A549 (cell line): ENCODE results near the gene GPSM1. TPM values are rescaled to one million over a fixed set of nuclear protein-coding genes. Genes with fewer than 3 reads are reported as not detected.
"Not testable (repeated sequence)": the region's sequence is repeated elsewhere in the genome, so short reads cannot be mapped to it uniquely, and the experiment has no call there.

Source experiments
- ATAC-seq, 2 experiments: fragments of 200-7000 bp in 1 of 2; fragments of >200 bp in 1 of 2; cut with Nextera tagmentation in 1 of 2; cut with Tn5 transposase in 1 of 2; 3 replicates each; pipeline versions ENCODE4 v1.8.0 to v1.9.1; 2018 to 2020; ENCODE audit warnings: mild to moderate bottlenecking in 1 of 2, moderate library complexity in 1 of 2
- CTCF ChIA-PET: fragments of 300-600 bp; sonication (Branson Sonifier 250); formaldehyde crosslinking; extraction: SDS; loops from one replicate; lab custom pipeline; 2021; ENCODE audit warnings: antibody characterized with exemption, inconsistent platforms; lab: Yijun Ruan, JAX
- POLR2A ChIA-PET: fragments of 350-600 bp; formaldehyde crosslinking; extraction: SDS; loops from one replicate; lab custom pipeline; 2021; ENCODE audit warnings: antibody characterized with exemption, inconsistent platforms; lab: Yijun Ruan, JAX
- DNase-seq, 2 experiments: peaks; one replicate each; pipeline versions ENCODE4 v3.0.0 to v3.0.0-alpha.2; 2011 to 2016; ENCODE audit warnings: low read depth in 1 of 2, low spot score in 1 of 2
- FAIRE-seq: peaks from 2 replicates; lab custom pipeline; 2011; peaks lifted over from hg19 to GRCh38; lab: Jason Lieb, UNC
- H3K27ac ChIP-seq, 2 experiments: fragments of >200 bp; sonication (Bioruptor Twin); formaldehyde crosslinking; 3 replicates each; pipeline ENCODE4 v1.5.1; 2016 to 2017
- H3K4me1 ChIP-seq: fragments of >200 bp; sonication (Bioruptor Twin); formaldehyde crosslinking; 3 replicates; pipeline ENCODE4 v1.6.1; 2016
- H3K4me2 ChIP-seq: fragments of >200 bp; sonication (Bioruptor Twin); formaldehyde crosslinking; 3 replicates; pipeline ENCODE4 v1.6.1; 2016
- H3K4me3 ChIP-seq: fragments of >200 bp; sonication (Bioruptor Twin); formaldehyde crosslinking; 3 replicates; pipeline ENCODE4 v1.5.1; 2016
- H3K9me3 ChIP-seq: fragments of >200 bp; sonication (Bioruptor Twin); formaldehyde crosslinking; 3 replicates; pipeline ENCODE4 v1.6.1; 2016
- ATOH8 ChIP-seq: fragments of 250-450 bp; sonication (Bioruptor Pico); IDR thresholded peaks from 2 replicates; pipeline ENCODE4 v1.5.0; 2020; ENCODE audit warnings: low read depth, mild to moderate bottlenecking, moderate library complexity
- BCL3 ChIP-seq: fragments of >200 bp; sonication (Bioruptor Twin); formaldehyde crosslinking; IDR thresholded peaks from 3 replicates; pipeline ENCODE4 v1.6.1; 2016
- CHD2 ChIP-seq: fragments of 150-350 bp; IDR thresholded peaks from 2 replicates; pipeline ENCODE4 v1.6.1; 2014; ENCODE audit warnings: low read length; ENCODE audit not compliant: partially characterized antibody
- ELK1 ChIP-seq: fragments of 150-350 bp; IDR thresholded peaks from 2 replicates; pipeline ENCODE4 v1.6.1; 2014; ENCODE audit warnings: low read depth, mild to moderate bottlenecking, low read length
- FOSB ChIP-seq: fragments of 250-450 bp; sonication (Bioruptor Pico); IDR thresholded peaks from 2 replicates; pipeline ENCODE4 v1.5.0; 2020; ENCODE audit warnings: mild to moderate bottlenecking, moderate library complexity
- FOXS1 ChIP-seq: fragments of 250-450 bp; sonication (Bioruptor Pico); IDR thresholded peaks from 2 replicates; pipeline ENCODE4 v1.5.0; 2020; ENCODE audit warnings: mild to moderate bottlenecking, moderate library complexity
- HDAC2 ChIP-seq: fragments of 200-600 bp; sonication (generic); IDR thresholded peaks from 2 replicates; pipeline ENCODE4 v1.6.1; 2016
- HMGXB4 ChIP-seq: fragments of 250-450 bp; sonication (Bioruptor Pico); IDR thresholded peaks from 2 replicates; pipeline ENCODE4 v1.5.0; 2021; ENCODE audit warnings: mild to moderate bottlenecking, moderate library complexity, borderline replicate concordance
- HOXB5 ChIP-seq: fragments of 250-450 bp; sonication (Bioruptor Pico); IDR thresholded peaks from 2 replicates; pipeline ENCODE4 v1.5.0; 2020; ENCODE audit warnings: mild to moderate bottlenecking, moderate library complexity
- JUN ChIP-seq, 2 experiments: fragments of >200 bp; sonication (Bioruptor Twin); formaldehyde crosslinking; IDR thresholded peaks; 2 replicates in 1 of 2; 3 replicates in 1 of 2; pipeline ENCODE4 v1.6.1; 2016 to 2017
- JUNB ChIP-seq: fragments of >200 bp; sonication (Bioruptor Twin); formaldehyde crosslinking; IDR thresholded peaks from 2 replicates; pipeline ENCODE4 v1.6.1; 2016
- KDM5A ChIP-seq: fragments of 200-600 bp; sonication (generic); IDR thresholded peaks from 2 replicates; pipeline ENCODE4 v1.6.1; 2016; ENCODE audit warnings: antibody characterized with exemption, mild to moderate bottlenecking
- NFE2L2 ChIP-seq: fragments of 150-350 bp; conservative IDR thresholded peaks from 2 replicates; pipeline ENCODE4 v1.6.1; 2014; ENCODE audit warnings: low read length
- NPAS2 ChIP-seq: fragments of 250-450 bp; sonication (Bioruptor Pico); IDR thresholded peaks from 2 replicates; pipeline ENCODE4 v1.8.0; 2022; ENCODE audit warnings: mild to moderate bottlenecking, moderate library complexity, borderline replicate concordance
- NR3C1 ChIP-seq: fragments of >200 bp; sonication (Bioruptor Twin); formaldehyde crosslinking; IDR thresholded peaks from 3 replicates; pipeline ENCODE4 v1.6.1; 2017
- PBX3 ChIP-seq: IDR thresholded peaks from 2 replicates; pipeline ENCODE4 v1.6.1; 2012
- PHF8 ChIP-seq: fragments of 200-600 bp; sonication (generic); IDR thresholded peaks from 2 replicates; pipeline ENCODE4 v1.6.1; 2016; ENCODE audit warnings: low read depth, mild to moderate bottlenecking, antibody characterized with exemption, moderate library complexity, borderline replicate concordance
- POLR2A ChIP-seq: IDR thresholded peaks from 2 replicates; pipeline ENCODE4 v1.6.1; 2012; ENCODE audit warnings: mild to moderate bottlenecking, low read length
- RAD21 ChIP-seq, 2 experiments: fragments of >200 bp in 1 of 2; sonication (Bioruptor Twin) in 1 of 2; formaldehyde crosslinking in 1 of 2; IDR thresholded peaks in 1 of 2; conservative IDR thresholded peaks in 1 of 2; 2 replicates in 1 of 2; 3 replicates in 1 of 2; pipeline ENCODE4 v1.6.1; 2012 to 2018; ENCODE audit warnings: inconsistent platforms in 1 of 2
- RFX5 ChIP-seq: fragments of 450-650 bp; IDR thresholded peaks from 2 replicates; pipeline ENCODE4 v1.7.1; 2014; ENCODE audit warnings: antibody characterized with exemption, mild to moderate bottlenecking, moderate library complexity
- RNF2 ChIP-seq: fragments of 200-600 bp; sonication (generic); IDR thresholded peaks from 2 replicates; pipeline ENCODE4 v1.6.1; 2016; ENCODE audit warnings: low read depth, mild to moderate bottlenecking, antibody characterized with exemption, moderate library complexity, borderline replicate concordance
- SREBF2 ChIP-seq: fragments of 450-650 bp; IDR thresholded peaks from 2 replicates; pipeline ENCODE4 v1.6.1; 2014; ENCODE audit warnings: mild to moderate bottlenecking, moderate library complexity
- TP53 ChIP-seq: fragments of 250-450 bp; sonication (Bioruptor Pico); IDR thresholded peaks from 2 replicates; pipeline ENCODE4 v1.5.0; 2021; ENCODE audit warnings: mild to moderate bottlenecking, moderate library complexity
- USF2 ChIP-seq: fragments of 450-650 bp; IDR thresholded peaks from 2 replicates; pipeline ENCODE4 v1.6.1; 2014; ENCODE audit warnings: antibody characterized with exemption
- ZC3H11A ChIP-seq: fragments of 450-650 bp; IDR thresholded peaks from 2 replicates; pipeline ENCODE4 v1.6.1; 2014; ENCODE audit warnings: antibody characterized with exemption, mild to moderate bottlenecking
- ZSCAN20 ChIP-seq: fragments of 250-450 bp; sonication (Bioruptor Pico); IDR thresholded peaks from 2 replicates; pipeline ENCODE4 v1.8.0; 2022; ENCODE audit warnings: mild to moderate bottlenecking, moderate library complexity
- WGBS: methylation state at CpG from one replicate; pipeline ENCODE4 v1.1.6; 2017; ENCODE audit errors: missing lambda C conversion rate; 5-methylcytosine and 5-hydroxymethylcytosine counted together
- polyA plus RNA-seq, 4 experiments: library from polyadenylated mRNA; depleted of rRNA in 3 of 4; stranded (reverse); fragments of >200 nt; fragmentation: RNase III in 1 of 4; extraction: RNeasy Plus Mini Kit Qiagen cat#74134 plus additional on column Dnase treatment in 1 of 4; gene quantifications; 2 replicates in 3 of 4; 3 replicates in 1 of 4; pipeline ENCODE4 v1.2.3, GENCODE V29; 2011 to 2017

The GPSM1 gene
- polyA plus RNA-seq, 2 of the 4 experiments (the other 2 are of a cell fraction): 2.1 to 8.8 TPM

- DNase-seq, H3K4me2 ChIP-seq, H3K27ac ChIP-seq, H3K4me1 ChIP-seq, POLR2A ChIA-PET, H3K9me3 ChIP-seq, FAIRE-seq, H3K4me3 ChIP-seq, ATAC-seq: not testable (repeated sequence)
- CTCF ChIA-PET: interaction anchor here (0.6 to 6.3 kb wide), 3 partner anchors 9 to 42 kb away, joined by 3 to 31 read pairs (median 4); no protein-coding TSS in a partner anchor
These were observed 6.4 kb upstream of the GPSM1 start for GRCh38 chr9:136320972-136321371.

GRCh38 chr9:136321561-136321960 lies 5.8 kb upstream of the GPSM1 start:
- Histone ChIP-seq H3K27ac (no peak overlapping the region), H3K4me1 (peaks cover 2% of the 10 kb centered on the region; the same call in 1 of the 3 replicates), H3K4me3 (no peak overlapping the region), H3K4me2 (no peak overlapping the region), H3K9me3 (no peaks in the 10 kb centered on the region)
- no peak for TF ChIP-seq ELK1
- TF ChIP-seq BCL3: no peak
- TF ChIP-seq HOXB5 (CRISPR knock-in tag): no peak
- TF ChIP-seq SREBF2: no peak
- no peak for TF ChIP-seq NPAS2 (CRISPR knock-in tag)
- no peak for TF ChIP-seq JUNB
- TF ChIP-seq USF2: no peak
- no peak for TF ChIP-seq ATOH8
- no peak for TF ChIP-seq PBX3
- no peak for TF ChIP-seq ZSCAN20 (CRISPR knock-in tag)
- TF ChIP-seq POLR2A: no peak
- TF ChIP-seq FOXS1 (CRISPR knock-in tag): no peak
- TF ChIP-seq RNF2: no peak
- no peak for TF ChIP-seq KDM5A
- TF ChIP-seq RFX5: no peak
- no peak for DNase-seq
- FAIRE-seq: no peak
- ChIA-PET CTCF (interaction anchor here (6.3 kb wide), 1 partner anchor 9 kb away, joined by 31 read pairs; no protein-coding TSS in a partner anchor), POLR2A (interaction anchor here (1.3 kb wide), 1 partner anchor 41 kb away, joined by 3 read pairs; no protein-coding TSS in a partner anchor)
- WGBS: 88% methylated on average over 19 of the region's 19 CpGs
- no peak for ATAC-seq

- H3K4me1 ChIP-seq: peaks cover 8% of the 10 kb centered on the region; the same call in 2 of the 3 replicates
- ATAC-seq (no peak), DNase-seq (no peak), FAIRE-seq (no peak)
- ChIA-PET POLR2A (interaction anchor here (1.3 kb wide), 1 partner anchor 40 kb away, joined by 3 read pairs; no protein-coding TSS in a partner anchor), CTCF (interaction anchor here (1.0 to 6.3 kb wide), 5 partner anchors 11 to 78 kb away, joined by 3 to 31 read pairs (median 12); no protein-coding TSS in a partner anchor)
- no peak overlapping the region for H3K4me2 ChIP-seq
- 83% methylated on average over 19 of the region's 23 CpGs for WGBS
- H3K27ac ChIP-seq: no peak overlapping the region
- H3K9me3 ChIP-seq: no peaks in the 10 kb centered on the region
- H3K4me3 ChIP-seq: no peak overlapping the region
- TF ChIP-seq HMGXB4 (CRISPR knock-in tag) (no peak), NR3C1 (no peak), HDAC2 (no peak), FOSB (no peak), POLR2A (no peak), ZC3H11A (no peak), TP53 (CRISPR knock-in tag) (no peak), CHD2 (no peak), RAD21 (conservative IDR thresholded peaks at IDR 0.05 in 1 of 2, IDR thresholded peaks at IDR 0.05 in 1 of 2) (no peak), JUN (IDR thresholded peaks at IDR 0.05) (no peak), NFE2L2 (no peak), FOXS1 (CRISPR knock-in tag) (no peak), PBX3 (no peak), PHF8 (no peak)
These were observed 4.5 kb upstream of the GPSM1 start for GRCh38 chr9:136322756-136323330.
